Measurements from ENCODE around the gene RAB3A. TPM values are rescaled to one million over a fixed set of nuclear protein-coding genes. Genes with fewer than 3 reads are reported as not detected.

Gene RAB3A
- total RNA-seq, 1 experiment from 2014 or later = 1.2 TPM

DNA sequence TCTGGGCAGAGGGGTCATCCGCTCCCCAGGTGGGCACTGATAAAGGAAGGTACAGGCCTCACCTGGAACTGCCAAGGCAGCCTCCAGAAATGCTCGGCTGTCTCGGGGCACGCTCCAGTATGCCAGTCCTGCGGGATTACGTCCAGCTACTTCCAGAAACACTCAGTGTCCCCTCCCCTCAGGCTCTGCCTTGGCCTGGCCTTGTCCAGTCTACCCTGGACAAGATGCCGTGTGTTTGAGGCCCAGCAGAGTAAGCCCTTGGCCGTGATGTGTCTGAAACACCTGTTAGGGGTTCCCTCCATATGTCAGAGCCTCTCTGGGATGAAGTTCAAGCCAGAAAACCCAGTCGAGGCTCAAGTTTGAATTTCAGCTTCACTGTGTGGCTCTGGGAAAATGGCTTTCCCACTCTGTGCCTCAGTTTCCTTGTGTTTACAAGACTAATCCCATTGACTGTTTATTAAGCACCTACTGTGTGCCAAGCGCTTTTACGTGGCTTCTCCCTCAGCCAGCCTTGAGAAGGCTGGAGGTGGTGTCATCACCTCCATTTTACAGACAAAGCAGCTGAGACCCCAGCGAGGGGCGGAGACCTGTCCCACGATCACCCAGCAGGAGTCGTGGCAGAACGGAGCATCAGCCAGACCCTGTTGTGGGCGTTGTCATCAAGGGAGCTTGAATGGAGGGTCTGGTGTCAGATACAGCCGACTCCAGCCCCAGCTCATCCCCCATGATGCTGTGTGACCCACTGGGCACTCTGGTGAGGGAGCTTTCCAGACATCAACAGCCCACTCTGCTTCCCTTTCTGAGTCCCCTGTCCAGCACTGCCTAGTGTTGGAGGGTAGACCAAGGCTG is 52.8 kb downstream of the RAB3A start:
- Histone ChIP-seq H3K9me3 (replicated peaks) (no peaks in the 10 kb centered on the region), H3K4me3 (no peak overlapping the region), H3K27ac (no peak overlapping the region), H3K27me3 (replicated peaks) (no peaks in the 10 kb centered on the region), H3K4me1 (replicated peaks) (peaks cover 15% of the 10 kb centered on the region), H3K36me3 (peaks cover 11% of the 10 kb centered on the region)
- no peak for DNase-seq (ENCODE audit: low read depth in 1 of 2, low spot score in 2 of 2)

DNA sequence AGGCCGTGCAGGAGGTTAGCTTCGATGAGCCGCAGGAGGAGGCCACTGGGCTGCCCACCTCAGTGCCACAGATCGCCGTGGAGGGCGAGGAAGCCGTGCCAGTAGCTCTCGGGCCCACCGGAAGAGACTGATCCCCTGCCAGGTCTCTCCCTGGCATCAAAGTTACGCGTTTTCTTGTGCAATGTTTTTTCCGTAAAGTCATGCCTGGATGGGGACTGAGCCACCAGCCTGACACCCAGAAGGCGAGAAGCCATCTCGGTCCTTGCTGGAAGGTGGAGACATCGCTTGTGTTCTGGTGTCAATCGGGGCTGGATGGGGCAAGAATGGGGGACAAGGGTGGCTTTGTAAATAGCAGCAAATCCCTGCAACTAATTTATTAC is 54.3 kb downstream of the RAB3A start:
- Histone ChIP-seq H3K27ac (no peak overlapping the region), H3K36me3 (peaks cover 13% of the 10 kb centered on the region), H3K4me1 (replicated peaks) (peaks cover 15% of the 10 kb centered on the region), H3K4me3 (no peak overlapping the region), H3K9me3 (replicated peaks) (no peaks in the 10 kb centered on the region), H3K27me3 (replicated peaks) (no peaks in the 10 kb centered on the region)
- DNase-seq (ENCODE audit: low read depth in 1 of 2, low spot score in 2 of 2) = no peak

DNA sequence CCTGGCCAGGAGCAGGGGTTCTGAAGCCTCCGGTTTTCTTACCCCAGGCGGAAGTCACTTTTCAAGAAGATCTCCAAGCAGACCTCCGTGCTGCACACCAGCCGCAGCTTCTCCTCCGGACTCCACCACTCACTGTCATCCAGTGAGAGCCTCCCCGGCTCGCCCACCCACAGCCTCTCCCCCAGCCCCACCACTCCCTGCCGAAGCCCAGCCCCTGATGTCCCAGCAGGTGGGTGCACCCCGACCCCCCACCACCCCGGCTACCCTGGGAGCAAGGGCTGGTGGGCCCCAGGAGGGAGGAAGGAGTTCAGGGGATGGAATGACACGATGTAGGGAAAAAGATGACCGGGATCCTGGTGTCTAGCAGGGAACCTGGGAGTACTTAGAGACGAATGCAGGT is 56.4 kb downstream of the RAB3A start:
- Histone ChIP-seq H3K27me3 (replicated peaks) (no peaks in the 10 kb centered on the region), H3K4me3 (no peak overlapping the region), H3K27ac (no peak overlapping the region), H3K9me3 (replicated peaks) (no peaks in the 10 kb centered on the region), H3K4me1 (replicated peaks) (peaks cover 7% of the 10 kb centered on the region), H3K36me3 (peaks cover 14% of the 10 kb centered on the region)
- no peak for DNase-seq (ENCODE audit: low read depth in 1 of 2, low spot score in 2 of 2)

Other genes starting within 250 kb of the RAB3A start
- gene KCNN1, start 236.9 kb downstream of the RAB3A start, total RNA-seq (2014; rRNA removed; shearing (Covaris generic)) = not detected in 2 replicates
- 21.4 and 41.9 TPM in 2 replicates for gene ARRDC2, start 195.9 kb downstream of the RAB3A start, total RNA-seq (2014; rRNA removed; shearing (Covaris generic))
- 0.21 TPM in 1 of 2 replicates, not detected in the other for gene IL12RB1, start 117.1 kb downstream of the RAB3A start, total RNA-seq (2014; rRNA removed; shearing (Covaris generic))
- gene MAST3, start 106.3 kb downstream of the RAB3A start, total RNA-seq (2014; rRNA removed; shearing (Covaris generic)) = 1.2 and 2.3 TPM in 2 replicates
- gene PIK3R2, start 50.9 kb downstream of the RAB3A start, total RNA-seq (2014; rRNA removed; shearing (Covaris generic)) = 24.2 and 35.0 TPM in 2 replicates
- 2.7 TPM in 1 of 2 replicates, not detected in the other for gene IFI30, start 30.2 kb downstream of the RAB3A start, total RNA-seq (2014; rRNA removed; shearing (Covaris generic))
- gene MPV17L2, start 10.8 kb downstream of the RAB3A start, total RNA-seq (2014; rRNA removed; shearing (Covaris generic)) = 42.3 and 52.0 TPM in 2 replicates
- not detected in 2 replicates for gene PDE4C, start 22.4 kb upstream of the RAB3A start, total RNA-seq (2014; rRNA removed; shearing (Covaris generic))
- 0.13 and 0.22 TPM in 2 replicates for gene IQCN, start 70.4 kb upstream of the RAB3A start, total RNA-seq (2014; rRNA removed; shearing (Covaris generic))
- 17.2 and 69.6 TPM in 2 replicates for gene JUND, start 77.6 kb upstream of the RAB3A start, total RNA-seq (2014; rRNA removed; shearing (Covaris generic))
- 395 and 478 TPM in 2 replicates for gene LSM4, start 119.0 kb upstream of the RAB3A start, total RNA-seq (2014; rRNA removed; shearing (Covaris generic))
- gene PGPEP1, start 136.6 kb upstream of the RAB3A start, total RNA-seq (2014; rRNA removed; shearing (Covaris generic)) = 5.7 and 9.0 TPM in 2 replicates
- gene GDF15, start 182.1 kb upstream of the RAB3A start, total RNA-seq (2014; rRNA removed; shearing (Covaris generic)) = 12.4 and 21.9 TPM in 2 replicates
- gene LRRC25, start 193.6 kb upstream of the RAB3A start, total RNA-seq (2014; rRNA removed; shearing (Covaris generic)) = not detected in 2 replicates
- gene SSBP4, start 215.4 kb upstream of the RAB3A start, total RNA-seq (2014; rRNA removed; shearing (Covaris generic)) = 18.9 and 43.4 TPM in 2 replicates
- 2.0 and 5.4 TPM in 2 replicates for gene ISYNA1, start 234.1 kb upstream of the RAB3A start, total RNA-seq (2014; rRNA removed; shearing (Covaris generic))